Suprapubic skin (tissue), 4 donors: ENCODE results near the gene BCAS1. TPM values are rescaled to one million over a fixed set of nuclear protein-coding genes. Genes with fewer than 3 reads are reported as not detected.

Source experiments
- DNase-seq, 2 donors: peaks; one replicate each; pipeline ENCODE4 v3.0.0-alpha.2; 2019; ENCODE audit warnings: low spot score in 2 of 2
- H3K27ac ChIP-seq: fragments of 200-600 bp; sonication (generic); one replicate; pipeline ENCODE4 v1.5.1; 2019
- H3K27me3 ChIP-seq: fragments of 200-600 bp; sonication (generic); one replicate; pipeline ENCODE4 v1.5.1; 2019
- H3K36me3 ChIP-seq: fragments of 200-600 bp; sonication (generic); one replicate; pipeline ENCODE4 v1.5.1; 2019
- H3K4me1 ChIP-seq: fragments of 200-600 bp; sonication (generic); one replicate; pipeline ENCODE4 v1.5.1; 2019
- H3K4me3 ChIP-seq: fragments of 200-600 bp; sonication (generic); one replicate; pipeline ENCODE4 v1.5.1; 2019; ENCODE audit warnings: mild to moderate bottlenecking
- H3K9me3 ChIP-seq: fragments of 200-600 bp; sonication (generic); one replicate; pipeline ENCODE4 v1.5.1; 2019
- EP300 ChIP-seq: sonication (generic); formaldehyde crosslinking; IDR thresholded peaks from one replicate; pipeline ENCODE4 v1.6.1; 2017; ENCODE audit warnings: antibody characterized with exemption
- POLR2A ChIP-seq, 2 donors: fragments of 450-650 bp; IDR thresholded peaks; one replicate each; pipeline ENCODE4 v1.6.1; 2017; ENCODE audit warnings: antibody characterized with exemption in 2 of 2, mild to moderate bottlenecking in 2 of 2, moderate library complexity in 2 of 2
- POLR2AphosphoS5 ChIP-seq, 3 donors: sonication (generic); formaldehyde crosslinking; IDR thresholded peaks; one replicate each; pipeline ENCODE4 v1.6.1; 2017; ENCODE audit warnings: antibody characterized with exemption in 3 of 3
- WGBS: methylation state at CpG from one replicate; pipeline ENCODE4 v1.1.5; 2018; 5-methylcytosine and 5-hydroxymethylcytosine counted together
- total RNA-seq, 4 donors: library from RNA; depleted of rRNA; stranded (reverse); fragments of >200 nt; gene quantifications; one replicate each; pipeline ENCODE4 v1.1.0, GENCODE V29; 2016
- TF ChIP-seq, protein P1 (sequence below), 2 donors: fragments of 200-600 bp in 1 of 2; fragments of 450-650 bp in 1 of 2; sonication (generic) in 1 of 2; IDR thresholded peaks; one replicate each; pipeline ENCODE4 v1.5.1; 2016 to 2019; ENCODE audit warnings: antibody characterized with exemption in 2 of 2, mild to moderate bottlenecking in 1 of 2, moderate library complexity in 1 of 2

The BCAS1 gene
- total RNA-seq, 4 donors from 2014 or later = 1.7 to 3.4 (median 2.1) TPM

DNA sequence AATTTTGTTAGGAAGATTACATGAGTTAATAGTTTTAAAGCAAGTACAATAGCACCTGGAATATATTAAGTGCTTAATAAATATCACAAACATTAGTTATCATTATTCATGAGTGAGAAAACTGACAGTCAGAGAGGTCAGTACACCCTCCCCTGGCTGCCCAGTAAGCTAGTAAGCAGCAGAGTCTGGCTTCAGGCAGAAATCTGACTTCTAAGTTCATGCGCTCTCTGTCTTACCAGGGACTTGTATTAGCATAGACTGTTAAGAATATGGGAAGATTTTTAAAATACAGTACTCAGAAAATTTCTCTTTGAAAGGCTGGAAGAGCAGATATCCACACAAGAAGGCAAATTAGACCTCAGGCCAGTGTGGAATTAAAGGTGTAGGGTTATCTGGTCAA is 40.8 kb downstream of the BCAS1 start:
- Histone ChIP-seq H3K36me3 (no peaks in the 10 kb centered on the region), H3K4me3 (no peak overlapping the region), H3K9me3 (no peaks in the 10 kb centered on the region), H3K27me3 (no peaks in the 10 kb centered on the region), H3K27ac (no peak overlapping the region), H3K4me1 (no peaks in the 10 kb centered on the region)
- DNase-seq = no peak
- 86% methylated on average over 1 of the region's 1 CpG for WGBS
- TF ChIP-seq POLR2AphosphoS5 (IDR thresholded peaks at IDR 0.05) = no peak
- TF ChIP-seq, protein P1, sequence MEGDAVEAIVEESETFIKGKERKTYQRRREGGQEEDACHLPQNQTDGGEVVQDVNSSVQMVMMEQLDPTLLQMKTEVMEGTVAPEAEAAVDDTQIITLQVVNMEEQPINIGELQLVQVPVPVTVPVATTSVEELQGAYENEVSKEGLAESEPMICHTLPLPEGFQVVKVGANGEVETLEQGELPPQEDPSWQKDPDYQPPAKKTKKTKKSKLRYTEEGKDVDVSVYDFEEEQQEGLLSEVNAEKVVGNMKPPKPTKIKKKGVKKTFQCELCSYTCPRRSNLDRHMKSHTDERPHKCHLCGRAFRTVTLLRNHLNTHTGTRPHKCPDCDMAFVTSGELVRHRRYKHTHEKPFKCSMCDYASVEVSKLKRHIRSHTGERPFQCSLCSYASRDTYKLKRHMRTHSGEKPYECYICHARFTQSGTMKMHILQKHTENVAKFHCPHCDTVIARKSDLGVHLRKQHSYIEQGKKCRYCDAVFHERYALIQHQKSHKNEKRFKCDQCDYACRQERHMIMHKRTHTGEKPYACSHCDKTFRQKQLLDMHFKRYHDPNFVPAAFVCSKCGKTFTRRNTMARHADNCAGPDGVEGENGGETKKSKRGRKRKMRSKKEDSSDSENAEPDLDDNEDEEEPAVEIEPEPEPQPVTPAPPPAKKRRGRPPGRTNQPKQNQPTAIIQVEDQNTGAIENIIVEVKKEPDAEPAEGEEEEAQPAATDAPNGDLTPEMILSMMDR (IDR thresholded peaks at IDR 0.05) = no peak
- no peak for TF ChIP-seq POLR2A (IDR thresholded peaks at IDR 0.05)
- no peak for TF ChIP-seq EP300

DNA sequence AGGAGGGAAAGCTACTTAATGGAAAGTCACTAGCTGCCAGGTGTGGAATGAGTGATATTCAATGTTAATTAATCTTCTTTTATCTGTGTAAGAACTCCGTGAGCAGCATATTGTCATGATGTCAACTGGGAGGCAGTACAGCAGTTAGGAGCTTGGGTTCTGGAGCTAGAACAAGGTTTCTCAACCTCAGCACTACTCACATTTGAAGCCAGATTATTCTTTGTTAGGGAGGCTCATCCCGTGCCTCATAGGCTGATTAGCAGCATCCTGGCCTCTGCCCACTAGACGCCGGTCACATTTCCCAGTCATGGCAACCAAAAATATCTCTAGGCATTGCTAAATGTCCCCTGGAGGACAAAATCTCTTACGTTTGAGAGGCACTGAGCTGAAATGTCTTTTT is 41.2 kb downstream of the BCAS1 start:
- Histone ChIP-seq H3K4me3 (no peak overlapping the region), H3K36me3 (no peaks in the 10 kb centered on the region), H3K4me1 (no peaks in the 10 kb centered on the region), H3K27ac (no peak overlapping the region), H3K27me3 (no peaks in the 10 kb centered on the region), H3K9me3 (no peaks in the 10 kb centered on the region)
- 54% methylated on average over 5 of the region's 5 CpGs for WGBS
- no peak for TF ChIP-seq EP300
- no peak for TF ChIP-seq POLR2A (IDR thresholded peaks at IDR 0.05)
- TF ChIP-seq, protein P1 (IDR thresholded peaks at IDR 0.05) = no peak
- DNase-seq = peak in 1 of 2 donors; percentile 76

DNA sequence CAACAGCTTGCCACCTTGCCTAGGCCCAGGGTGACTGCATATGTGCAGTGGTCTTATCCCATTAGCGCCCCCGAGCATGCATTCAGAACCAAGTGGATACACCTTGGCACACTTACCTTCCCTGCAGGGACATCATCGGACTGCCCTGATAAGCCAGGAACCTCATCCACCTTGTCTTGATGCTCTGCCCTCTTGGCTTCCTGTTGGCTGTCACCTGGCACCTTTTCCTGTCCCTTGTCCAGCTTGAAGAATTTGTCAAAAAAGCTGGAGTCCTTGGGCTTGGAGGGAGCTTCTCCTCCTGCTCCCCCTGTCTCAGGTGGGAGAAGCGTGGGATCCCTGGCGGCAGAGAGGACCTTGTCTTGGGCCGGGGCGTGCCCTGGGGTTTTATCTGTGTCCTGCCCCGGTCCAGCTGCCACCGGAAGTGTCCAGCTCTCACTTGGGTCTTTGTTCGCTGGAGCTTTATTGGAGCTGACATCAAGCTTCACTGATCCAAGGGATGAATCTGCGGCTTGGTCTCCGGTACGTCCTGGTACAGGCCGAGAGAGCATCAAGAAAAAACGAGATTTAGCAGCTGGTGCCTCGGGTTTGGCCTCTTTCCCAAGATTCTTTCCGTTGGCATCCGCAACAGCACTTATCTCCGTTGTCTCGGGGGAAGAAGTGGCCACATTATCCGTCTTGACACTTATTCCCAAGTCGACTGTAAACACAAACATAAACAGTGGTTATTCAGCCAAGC is 42.0 kb downstream of the BCAS1 start:
- no peak overlapping the region for H3K4me3 ChIP-seq
- H3K9me3 ChIP-seq = no peaks in the 10 kb centered on the region
- DNase-seq = no peak
- TF ChIP-seq POLR2A (IDR thresholded peaks at IDR 0.05) (no peak), EP300 (no peak), POLR2AphosphoS5 (IDR thresholded peaks at IDR 0.05) (no peak)
- TF ChIP-seq, protein P1 (IDR thresholded peaks at IDR 0.05) = no peak
- H3K27ac ChIP-seq = no peak overlapping the region
- 82% methylated on average over 22 of the region's 22 CpGs for WGBS
- no peaks in the 10 kb centered on the region for H3K36me3 ChIP-seq
- H3K27me3 ChIP-seq = no peaks in the 10 kb centered on the region
- H3K4me1 ChIP-seq = no peaks in the 10 kb centered on the region

DNA sequence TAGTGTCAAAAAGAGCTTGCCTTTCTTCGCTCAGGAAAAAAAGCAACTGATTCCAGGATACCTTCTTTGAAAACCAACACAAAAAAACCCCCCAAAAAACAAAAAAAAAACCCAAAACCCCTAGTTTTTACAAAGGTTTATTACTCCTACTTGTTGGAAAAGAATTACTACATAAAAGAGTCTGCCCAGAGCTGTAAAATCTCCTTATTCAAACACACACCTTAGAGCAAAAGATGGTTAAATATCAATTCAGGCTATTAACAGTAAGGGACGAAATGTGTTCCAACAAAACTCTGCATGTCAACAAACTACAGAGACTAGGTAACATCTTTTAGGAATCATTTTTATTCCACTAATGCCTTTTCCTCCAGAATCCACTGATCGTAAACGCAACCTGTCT is 42.7 kb downstream of the BCAS1 start:
- WGBS = 79% methylated on average over 4 of the region's 4 CpGs
- TF ChIP-seq POLR2AphosphoS5 (IDR thresholded peaks at IDR 0.05) = no peak
- no peak for TF ChIP-seq POLR2A (IDR thresholded peaks at IDR 0.05)
- TF ChIP-seq EP300 = no peak
- TF ChIP-seq, protein P1 (IDR thresholded peaks at IDR 0.05) = no peak
- H3K4me1 ChIP-seq = no peaks in the 10 kb centered on the region
- H3K27ac ChIP-seq = no peak overlapping the region
- H3K27me3 ChIP-seq = no peaks in the 10 kb centered on the region
- no peaks in the 10 kb centered on the region for H3K36me3 ChIP-seq
- H3K4me3 ChIP-seq = no peak overlapping the region
- DNase-seq = no peak
- no peaks in the 10 kb centered on the region for H3K9me3 ChIP-seq

DNA sequence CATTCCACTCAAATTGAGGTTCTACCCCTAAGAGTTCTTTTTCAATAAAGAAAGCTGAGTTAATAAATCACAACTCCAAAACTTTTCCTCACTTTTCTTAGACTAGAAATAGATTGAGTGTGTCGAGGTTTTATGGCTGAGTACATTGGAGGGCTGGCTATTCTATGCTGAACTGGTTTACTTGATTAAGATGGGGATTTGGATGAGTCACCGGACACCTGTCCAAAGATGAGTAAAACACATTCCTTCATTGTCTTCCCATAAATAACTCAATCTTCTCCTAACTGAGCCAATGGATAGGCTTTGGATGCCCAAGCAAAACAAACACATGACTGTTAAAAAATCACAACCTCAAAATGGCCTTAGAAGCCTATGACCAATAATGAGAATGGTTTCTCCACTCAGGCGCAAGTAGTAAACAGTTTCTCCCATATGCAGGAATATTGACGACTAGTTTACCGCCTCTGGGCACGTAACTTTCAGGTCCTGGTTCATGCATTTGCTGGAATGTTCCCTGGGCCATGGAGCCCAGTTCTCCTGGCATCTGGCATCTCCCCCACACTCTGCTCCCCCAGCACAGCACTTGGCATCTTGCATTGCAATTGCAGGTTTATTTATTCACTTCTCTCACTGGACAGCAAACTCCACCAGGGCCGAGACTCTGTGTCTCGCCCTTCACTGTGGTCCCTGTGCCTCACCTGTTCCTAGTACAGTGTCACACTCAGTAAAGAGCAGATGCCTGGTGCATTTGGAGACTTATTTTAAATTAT is 43.9 kb downstream of the BCAS1 start:
- Histone ChIP-seq H3K4me3 (no peak overlapping the region), H3K27me3 (no peaks in the 10 kb centered on the region), H3K9me3 (no peaks in the 10 kb centered on the region), H3K27ac (no peak overlapping the region), H3K36me3 (no peaks in the 10 kb centered on the region), H3K4me1 (no peaks in the 10 kb centered on the region)
- DNase-seq = no peak
- TF ChIP-seq POLR2A (IDR thresholded peaks at IDR 0.05) = no peak
- no peak for TF ChIP-seq POLR2AphosphoS5 (IDR thresholded peaks at IDR 0.05)
- TF ChIP-seq, protein P1 (IDR thresholded peaks at IDR 0.05) = no peak
- TF ChIP-seq EP300 = no peak
- WGBS = 79% methylated on average over 8 of the region's 8 CpGs
